ENCODE measurements around the gene ABCD2.
"Not testable (repeated sequence)": the region's sequence is repeated elsewhere in the genome, so short reads cannot be mapped to it uniquely, and the experiment has no call there.

The ABCD2 gene

GRCh38 chr12:39611818-39612217 is 7.8 kb downstream of the ABCD2 start:
- DNase-seq = no peak

GRCh38 chr12:39610436-39611025 is 9.1 kb downstream of the ABCD2 start:
- peak in 1 of 2 experiments; percentile 33 for DNase-seq

GRCh38 chr12:39606712-39607423 is 12.7 kb downstream of the ABCD2 start:
- DNase-seq = no peak

DNA sequence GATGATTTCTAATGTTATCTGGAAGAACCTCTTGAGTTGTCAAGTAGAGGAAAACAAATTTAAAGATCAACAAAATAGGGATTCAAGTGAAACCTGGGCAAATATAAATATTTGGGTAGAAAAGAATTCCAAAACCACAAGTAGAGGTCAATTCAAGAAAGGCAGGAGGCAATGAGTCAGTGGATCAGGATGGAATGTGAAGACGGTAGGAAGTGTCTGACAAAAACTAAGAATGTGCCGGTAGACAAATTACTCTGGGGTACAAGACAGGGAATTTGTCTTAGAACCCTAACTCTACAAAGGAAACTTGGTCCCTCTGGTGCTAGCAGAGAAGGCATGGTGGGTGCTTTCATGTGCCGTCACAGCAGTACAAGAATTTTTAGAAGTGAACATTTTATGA is 13.6 kb downstream of the ABCD2 start:
- no peak for DNase-seq

DNA sequence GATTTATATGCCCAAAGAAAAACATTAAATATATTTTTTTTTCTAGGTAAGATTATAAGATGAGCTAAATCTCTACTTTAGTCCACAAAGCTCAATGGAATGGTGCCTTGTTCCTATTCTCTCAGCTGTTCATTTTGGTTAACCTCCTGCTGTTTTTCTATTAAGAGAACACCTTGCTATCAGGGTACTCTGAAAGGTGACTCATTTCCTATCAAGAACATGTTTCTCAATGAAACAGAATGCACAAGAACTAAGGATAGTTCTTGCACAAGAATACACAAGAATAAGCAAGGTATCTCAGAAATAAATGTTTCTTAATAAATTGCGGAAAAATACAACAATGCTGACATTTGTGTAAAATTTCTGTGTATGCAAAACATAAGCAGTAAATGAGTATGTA is 14.1 kb downstream of the ABCD2 start:
- DNase-seq = peak in 1 of 2 experiments; percentile 27

DNA sequence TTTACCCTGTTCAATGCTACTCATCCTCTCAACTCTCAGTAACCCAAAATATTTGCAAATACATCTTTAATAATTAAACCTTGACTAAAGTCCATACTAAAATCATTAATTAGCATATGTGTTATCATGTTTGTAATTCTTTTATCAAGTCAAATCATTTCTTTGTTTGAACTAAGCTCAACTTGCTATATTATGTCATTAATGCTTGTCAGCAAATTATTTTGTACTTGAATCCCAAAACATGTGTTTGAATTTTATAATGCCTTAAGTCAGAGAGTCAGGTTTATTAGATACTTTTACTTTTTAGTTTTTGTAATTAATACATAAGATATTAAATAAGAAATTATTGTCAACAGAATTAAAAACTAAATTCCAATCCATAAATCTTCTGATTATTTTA is 16.5 kb downstream of the ABCD2 start:
- no peak for DNase-seq

- DNase-seq = not testable (repeated sequence)
Measured at GRCh38 chr12:39601951-39602350, 17.7 kb downstream of the ABCD2 start.

DNA sequence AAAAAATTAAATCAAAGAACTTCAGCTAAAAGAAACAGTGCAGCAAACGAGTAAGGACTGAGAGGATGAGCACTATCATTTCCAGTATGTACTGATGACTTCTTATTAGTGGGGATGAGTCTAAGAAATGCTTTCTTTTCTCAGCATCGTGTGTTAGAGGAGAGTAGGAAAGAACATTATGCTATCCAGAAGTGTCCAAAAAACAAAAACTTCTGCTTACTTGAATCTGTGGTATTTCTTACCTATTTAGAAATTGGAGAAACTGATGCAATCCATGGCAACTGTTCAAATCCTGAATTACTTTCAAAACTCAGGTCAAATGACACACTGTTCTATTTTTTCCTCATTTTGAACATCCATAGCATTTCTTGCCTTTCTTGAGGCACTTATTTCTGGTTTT is 23.7 kb downstream of the ABCD2 start:
- no peak for DNase-seq

- no peak for DNase-seq
Measured at GRCh38 chr12:39592295-39592694, 27.3 kb downstream of the ABCD2 start.

- no peak for DNase-seq
Measured at GRCh38 chr12:39588348-39588747, 31.3 kb downstream of the ABCD2 start.

GRCh38 chr12:39587225-39587624 is 32.4 kb downstream of the ABCD2 start:
- peak in 1 of 2 experiments; percentile 40 for DNase-seq

GRCh38 chr12:39586816-39587215 is 32.8 kb downstream of the ABCD2 start:
- DNase-seq = no peak

DNA sequence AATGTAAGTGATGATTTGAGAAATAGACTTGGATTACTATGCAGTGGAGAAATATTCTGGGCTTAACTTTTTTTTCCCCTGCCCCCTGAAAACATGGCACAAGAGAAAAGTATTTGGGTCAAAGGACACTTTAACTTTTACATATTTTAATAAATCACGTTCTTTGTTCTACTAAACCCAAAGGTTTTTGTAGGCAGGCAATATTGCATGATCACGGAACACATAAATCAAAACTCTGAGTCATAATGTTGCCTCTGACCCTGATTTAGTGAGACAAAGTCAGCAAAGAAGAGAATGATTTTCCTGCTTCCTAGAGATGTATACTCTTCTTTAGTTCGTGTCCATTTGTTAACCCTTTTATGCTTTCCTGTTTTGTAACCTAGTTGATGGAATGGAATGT is 38.0 kb downstream of the ABCD2 start:
- no peak for DNase-seq

GRCh38 chr12:39575498-39575875 is 44.1 kb downstream of the ABCD2 start:
- DNase-seq = no peak

- peak in 1 of 2 experiments; percentile 15 for DNase-seq
Measured at GRCh38 chr12:39574785-39575497, 44.7 kb downstream of the ABCD2 start.

- DNase-seq = no peak
Measured at GRCh38 chr12:39574378-39574777, 45.2 kb downstream of the ABCD2 start.

DNA sequence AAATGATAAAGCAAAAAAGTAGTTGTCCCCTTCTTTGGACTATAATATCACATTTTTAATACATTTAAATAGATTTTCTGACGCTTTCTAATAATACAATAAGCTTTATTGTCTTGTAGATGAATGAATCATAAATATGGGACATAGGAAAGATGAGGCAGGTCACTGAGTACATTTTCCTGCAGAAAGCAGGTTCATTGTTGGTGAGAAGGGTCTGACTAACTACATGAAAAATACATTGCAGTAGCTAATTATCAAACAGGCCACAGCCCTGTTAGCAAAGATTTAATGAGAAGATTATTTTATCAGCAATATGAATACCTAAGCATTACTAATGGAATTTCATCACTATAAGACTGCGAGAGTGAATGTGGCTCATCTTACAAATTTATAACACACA is 45.6 kb downstream of the ABCD2 start:
- no peak for DNase-seq

- DNase-seq = peak in 1 of 2 experiments; percentile 74
Measured at GRCh38 chr12:39572551-39572950, 47.1 kb downstream of the ABCD2 start.

- DNase-seq = no peak
Measured at GRCh38 chr12:39571351-39571750, 48.3 kb downstream of the ABCD2 start.

GRCh38 chr12:39553476-39553875 is 66.1 kb downstream of the ABCD2 start:
- DNase-seq = no peak

GRCh38 chr12:39544211-39544610 is 75.4 kb downstream of the ABCD2 start:
- DNase-seq = not testable (repeated sequence)

DNA sequence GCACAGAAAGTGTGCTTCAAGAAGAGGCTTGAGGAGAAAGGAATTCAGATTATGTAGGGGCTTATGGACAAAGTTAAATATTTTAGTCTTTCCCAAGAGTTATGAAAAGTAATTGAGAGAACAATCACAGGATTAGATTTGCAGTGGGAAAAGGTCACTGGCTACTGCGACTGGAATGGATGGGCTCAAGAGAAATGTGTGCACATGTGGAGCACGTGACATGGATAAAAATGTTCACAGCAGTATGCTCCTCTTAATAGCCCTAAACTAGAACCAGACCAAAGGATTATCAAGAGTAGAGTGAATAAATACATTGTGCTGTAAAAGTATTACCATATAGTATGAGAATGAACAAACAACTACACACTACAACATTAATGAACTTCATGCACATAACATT is 78.1 kb downstream of the ABCD2 start:
- DNase-seq = no peak

DNA sequence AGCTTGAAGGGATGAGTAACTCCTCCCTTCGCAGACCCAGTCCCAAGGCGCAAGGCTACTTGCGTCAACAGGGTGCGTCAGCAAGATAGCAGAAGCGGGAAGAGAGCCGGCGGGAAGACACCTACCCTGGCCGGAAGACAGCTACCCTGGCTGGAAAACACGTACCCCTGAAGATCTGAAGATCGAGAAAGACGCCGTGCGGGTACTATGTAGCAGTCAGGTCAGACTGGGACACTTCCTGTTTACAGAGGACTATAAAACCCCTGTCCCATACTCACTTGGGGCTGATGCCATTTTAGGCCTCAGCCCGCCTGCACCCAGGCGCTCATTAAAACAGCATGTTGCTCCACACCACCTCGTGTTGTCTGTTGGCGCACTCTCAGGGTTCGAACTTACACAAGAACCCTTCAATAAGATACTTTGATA is 80.9 kb downstream of the ABCD2 start:
- no peak for DNase-seq

- no peak for DNase-seq
Measured at GRCh38 chr12:39533951-39534350, 85.7 kb downstream of the ABCD2 start.
